Rectal smooth muscle tissue (tissue), 1 donor: Measurements from ENCODE around the gene ESYT2.

Source experiments
- H3K27ac ChIP-seq: one replicate; pipeline ENCODE4 v1.7.0; 2013; ENCODE audit warnings: low read depth, low read length, inconsistent platforms
- H3K27me3 ChIP-seq: one replicate; pipeline ENCODE4 v1.7.0; 2013; ENCODE audit warnings: low read length; ENCODE audit not compliant: control insufficient read depth, insufficient read depth
- H3K36me3 ChIP-seq: one replicate; pipeline ENCODE4 v1.7.0; 2013; ENCODE audit warnings: low read length; ENCODE audit not compliant: control insufficient read depth, insufficient read depth
- H3K4me1 ChIP-seq: one replicate; pipeline ENCODE4 v1.7.0; 2013; ENCODE audit warnings: low read length; ENCODE audit not compliant: control insufficient read depth, insufficient read depth
- H3K4me3 ChIP-seq: one replicate; pipeline ENCODE4 v1.7.0; 2013; ENCODE audit warnings: low read length
- H3K9ac ChIP-seq: one replicate; pipeline ENCODE4 v1.7.0; 2013; ENCODE audit warnings: low read length

ESYT2 gene

GRCh38 chr7:158815083-158815799, 14.1 kb downstream of the ESYT2 start:
- Histone ChIP-seq H3K27me3 (no peaks in the 10 kb centered on the region), H3K4me1 (peaks cover 60% of the 10 kb centered on the region), H3K4me3 (peak overlapping the region; percentile 4), H3K9ac (no peak overlapping the region), H3K36me3 (no peaks in the 10 kb centered on the region), H3K27ac (peak overlapping the region; percentile 97)

- H3K9ac ChIP-seq: no peak overlapping the region
- H3K36me3 ChIP-seq: no peaks in the 10 kb centered on the region
- H3K27ac ChIP-seq: peak overlapping the region; percentile 97
- H3K4me1 ChIP-seq: peaks cover 58% of the 10 kb centered on the region
- no peaks in the 10 kb centered on the region for H3K27me3 ChIP-seq
- H3K4me3 ChIP-seq: no peak overlapping the region
Measured at GRCh38 chr7:158814637-158815036, 14.7 kb downstream of the ESYT2 start.

- no peak overlapping the region for H3K9ac ChIP-seq
- no peak overlapping the region for H3K4me3 ChIP-seq
- H3K27me3 ChIP-seq: no peaks in the 10 kb centered on the region
- H3K4me1 ChIP-seq: peaks cover 39% of the 10 kb centered on the region
- no peaks in the 10 kb centered on the region for H3K36me3 ChIP-seq
- peak overlapping the region; percentile 29 for H3K27ac ChIP-seq
Measured at GRCh38 chr7:158812684-158813083, 16.6 kb downstream of the ESYT2 start.

- Histone ChIP-seq H3K4me1 (peaks cover 33% of the 10 kb centered on the region), H3K36me3 (no peaks in the 10 kb centered on the region), H3K27ac (peak overlapping the region; percentile 66), H3K27me3 (no peaks in the 10 kb centered on the region), H3K9ac (no peak overlapping the region), H3K4me3 (no peak overlapping the region)
Measured at GRCh38 chr7:158811894-158812293, 17.4 kb downstream of the ESYT2 start.

GRCh38 chr7:158811461-158811860, 17.8 kb downstream of the ESYT2 start:
- no peak overlapping the region for H3K4me3 ChIP-seq
- no peak overlapping the region for H3K9ac ChIP-seq
- peak overlapping the region; percentile 66 for H3K27ac ChIP-seq
- no peaks in the 10 kb centered on the region for H3K27me3 ChIP-seq
- H3K36me3 ChIP-seq: no peaks in the 10 kb centered on the region
- H3K4me1 ChIP-seq: peaks cover 30% of the 10 kb centered on the region

- Histone ChIP-seq H3K9ac (no peak overlapping the region), H3K4me1 (peaks cover 24% of the 10 kb centered on the region), H3K27ac (peak overlapping the region; percentile 66), H3K4me3 (no peak overlapping the region), H3K27me3 (no peaks in the 10 kb centered on the region), H3K36me3 (no peaks in the 10 kb centered on the region)
Measured at GRCh38 chr7:158810846-158811245, 18.5 kb downstream of the ESYT2 start.

GRCh38 chr7:158809596-158809995, 19.7 kb downstream of the ESYT2 start:
- Histone ChIP-seq H3K27me3 (no peaks in the 10 kb centered on the region), H3K36me3 (no peaks in the 10 kb centered on the region), H3K4me3 (no peak overlapping the region), H3K4me1 (peaks cover 14% of the 10 kb centered on the region), H3K9ac (no peak overlapping the region), H3K27ac (peak overlapping the region; percentile 56)

- no peaks in the 10 kb centered on the region for H3K27me3 ChIP-seq
- H3K4me1 ChIP-seq: peaks cover 13% of the 10 kb centered on the region
- H3K27ac ChIP-seq: peak overlapping the region; percentile 56
- H3K36me3 ChIP-seq: no peaks in the 10 kb centered on the region
- H3K4me3 ChIP-seq: no peak overlapping the region
- no peak overlapping the region for H3K9ac ChIP-seq
Measured at GRCh38 chr7:158808126-158808525, 21.2 kb downstream of the ESYT2 start.

- Histone ChIP-seq H3K4me3 (no peak overlapping the region), H3K36me3 (no peaks in the 10 kb centered on the region), H3K4me1 (peaks cover 10% of the 10 kb centered on the region), H3K27ac (no peak overlapping the region), H3K27me3 (no peaks in the 10 kb centered on the region), H3K9ac (no peak overlapping the region)
Measured at GRCh38 chr7:158805937-158806336, 23.4 kb downstream of the ESYT2 start.

- no peaks in the 10 kb centered on the region for H3K36me3 ChIP-seq
- no peak overlapping the region for H3K4me3 ChIP-seq
- peaks cover 12% of the 10 kb centered on the region for H3K4me1 ChIP-seq
- H3K27me3 ChIP-seq: no peaks in the 10 kb centered on the region
- no peak overlapping the region for H3K9ac ChIP-seq
- H3K27ac ChIP-seq: no peak overlapping the region
Measured at GRCh38 chr7:158805414-158805813, 23.9 kb downstream of the ESYT2 start.

- no peak overlapping the region for H3K9ac ChIP-seq
- H3K27ac ChIP-seq: no peak overlapping the region
- H3K27me3 ChIP-seq: no peaks in the 10 kb centered on the region
- no peak overlapping the region for H3K4me3 ChIP-seq
- peaks cover 16% of the 10 kb centered on the region for H3K4me1 ChIP-seq
- H3K36me3 ChIP-seq: no peaks in the 10 kb centered on the region
Measured at GRCh38 chr7:158804335-158804734, 25.0 kb downstream of the ESYT2 start.

- Histone ChIP-seq H3K9ac (no peak overlapping the region), H3K27ac (no peak overlapping the region), H3K4me3 (no peak overlapping the region), H3K4me1 (peaks cover 24% of the 10 kb centered on the region), H3K36me3 (no peaks in the 10 kb centered on the region), H3K27me3 (no peaks in the 10 kb centered on the region)
Measured at GRCh38 chr7:158803367-158803969, 25.8 kb downstream of the ESYT2 start.
